M059J (cell line): ENCODE measurements around the gene ZNF28. TPM values are rescaled to one million over a fixed set of nuclear protein-coding genes. Genes with fewer than 3 reads are reported as not detected.
A peak's percentile ranks its signal among the peaks of the same experiment; 100 is the strongest.
"Not testable (repeated sequence)": the region's sequence is repeated elsewhere in the genome, so short reads cannot be mapped to it uniquely, and the experiment has no call there.

Experiments used
- DNase-seq: peaks from one replicate; pipeline ENCODE4 v3.0.0-alpha.2; 2012; ENCODE audit warnings: low read depth
- total RNA-seq: library from RNA; depleted of rRNA; stranded (reverse); fragments of >200 nt; shearing (Covaris generic); gene quantifications from 2 replicates; pipeline ENCODE4 v1.2.3, GENCODE V29; 2014; rRNA removed

The ZNF28 gene
- total RNA-seq, 1 experiment from 2014 or later: 26.6 TPM

- DNase-seq: no peak
These were observed 42.6 kb downstream of the ZNF28 start for GRCh38 chr19:52778811-52779210.

GRCh38 chr19:52756447-52756846 lies 65.0 kb downstream of the ZNF28 start:
- not testable (repeated sequence) for DNase-seq

GRCh38 chr19:52749780-52750179 lies 71.7 kb downstream of the ZNF28 start:
- DNase-seq: no peak

GRCh38 chr19:52748336-52748950 lies 73.0 kb downstream of the ZNF28 start:
- peak; percentile 48 for DNase-seq

Other genes starting within 250 kb of the ZNF28 start
- gene ZNF83, start 183.3 kb downstream of the ZNF28 start, total RNA-seq: 27.1 and 54.4 TPM in 2 replicates
- 17.2 and 21.1 TPM in 2 replicates for gene ZNF611, start 86.6 kb downstream of the ZNF28 start, total RNA-seq
- gene ZNF600, start 34.8 kb downstream of the ZNF28 start, total RNA-seq: 7.4 and 7.6 TPM in 2 replicates
- gene ZNF468, start 36.0 kb upstream of the ZNF28 start, total RNA-seq: 22.4 and 27.1 TPM in 2 replicates
- 4.8 and 11.9 TPM in 2 replicates for gene ZNF320, start 76.0 kb upstream of the ZNF28 start, total RNA-seq
- 7.8 and 8.1 TPM in 2 replicates for gene ZNF888, start 101.8 kb upstream of the ZNF28 start, total RNA-seq
- gene ZNF816, start 141.2 kb upstream of the ZNF28 start, total RNA-seq: 14.9 and 42.1 TPM in 2 replicates
- gene ERVV-1, start 192.3 kb upstream of the ZNF28 start, total RNA-seq: not detected in 2 replicates
- gene ERVV-2, start 223.1 kb upstream of the ZNF28 start, total RNA-seq: not detected in 2 replicates